ENCODE data around the gene DNAH8.

The DNAH8 gene

DNA sequence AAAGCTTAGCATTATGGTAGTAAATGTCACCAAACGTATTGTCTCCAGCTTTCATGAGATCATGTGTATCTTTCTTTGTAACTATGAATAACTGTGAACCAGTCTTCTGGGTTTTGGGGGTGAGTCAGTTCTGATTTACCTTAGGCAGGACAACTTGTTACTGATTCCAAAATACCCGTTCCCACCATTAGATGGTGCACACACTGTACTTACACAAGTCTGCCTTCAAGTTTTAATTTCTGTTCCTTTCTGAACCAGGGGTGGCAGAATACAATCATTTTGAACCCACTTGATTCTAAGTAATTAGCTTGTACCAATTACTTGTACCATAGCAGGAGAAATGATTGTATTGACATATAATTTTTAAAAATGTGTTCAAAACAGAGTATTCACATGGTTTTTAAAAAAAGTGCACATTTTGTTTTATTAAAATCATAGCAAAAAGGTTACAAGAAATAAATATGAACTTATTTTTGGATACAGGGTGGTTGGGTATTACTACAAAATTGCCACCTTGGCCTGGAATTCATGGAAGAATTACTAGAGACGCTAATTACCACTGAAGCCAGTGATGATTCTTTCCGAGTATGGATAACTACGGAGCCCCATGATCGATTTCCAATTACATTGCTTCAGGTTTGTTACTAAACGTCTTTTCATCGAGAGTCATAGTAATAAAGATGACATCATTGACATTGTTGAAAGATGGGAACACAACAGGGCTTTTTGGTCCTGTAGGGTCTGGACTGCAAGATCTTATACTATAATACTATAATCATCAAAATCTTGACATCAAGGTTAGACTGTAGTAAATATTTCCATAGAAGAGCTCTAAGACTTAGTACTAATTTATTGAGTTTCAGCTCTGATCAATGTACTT, 258.3 kb downstream of the DNAH8 start:
- no peak for DNase-seq (ENCODE audit: low read depth in 2 of 2)

DNA sequence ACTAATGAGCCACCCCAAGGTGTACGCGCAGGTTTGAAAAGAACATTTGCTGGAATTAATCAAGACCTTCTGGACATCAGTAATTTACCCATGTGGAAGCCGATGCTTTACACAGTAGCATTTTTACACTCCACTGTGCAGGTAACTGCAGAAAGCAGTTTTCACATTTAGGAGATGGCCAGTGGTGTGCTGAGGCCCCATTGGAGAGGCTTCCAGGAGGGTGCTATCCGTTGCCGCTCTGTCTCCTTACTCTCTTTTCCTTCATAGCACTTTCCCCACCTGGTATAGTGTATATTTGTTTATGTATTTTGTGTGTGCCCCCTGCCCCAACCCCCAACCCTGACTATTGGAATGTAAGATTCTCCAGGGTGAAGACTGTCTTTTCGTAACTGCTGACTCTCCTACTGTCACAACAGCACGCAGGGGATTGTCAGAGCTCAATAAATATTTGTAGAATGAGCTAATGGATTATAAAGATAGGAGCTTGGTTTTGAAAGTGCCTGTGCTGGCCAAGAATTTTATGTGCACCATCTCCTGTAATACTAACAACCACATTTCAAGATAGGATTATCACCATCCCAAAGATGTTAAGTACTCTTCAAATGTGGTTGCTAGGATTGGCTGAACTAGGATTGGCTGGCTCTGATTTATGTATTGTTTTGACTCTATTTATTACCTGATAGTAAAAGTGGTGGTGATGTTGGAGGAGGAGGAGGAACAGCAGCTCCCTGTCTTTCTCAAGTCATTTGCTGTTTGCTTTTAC, 259.5 kb downstream of the DNAH8 start:
- no peak for DNase-seq (ENCODE audit: low read depth in 2 of 2)

DNA sequence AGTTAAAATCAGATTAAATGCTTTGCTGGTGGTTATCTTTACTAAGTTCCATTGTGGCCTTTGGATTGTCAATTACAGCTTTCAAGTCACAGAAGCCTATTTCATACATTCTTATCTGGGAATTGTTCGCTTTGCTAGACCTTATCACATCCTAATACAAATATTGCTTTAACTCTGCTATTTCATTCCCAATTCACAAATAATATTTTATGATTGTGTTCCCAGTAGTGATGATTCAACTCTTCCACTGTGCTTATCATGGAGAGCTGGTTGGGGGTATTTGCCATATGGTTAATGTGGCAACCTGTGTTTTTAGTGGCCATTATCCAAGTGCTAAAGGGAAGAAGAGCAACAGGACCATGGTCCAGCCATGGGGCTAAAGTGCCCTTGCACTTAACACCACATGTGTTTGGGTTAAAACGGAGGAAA, 260.5 kb downstream of the DNAH8 start:
- no peak for DNase-seq (ENCODE audit: low read depth in 2 of 2)

DNA sequence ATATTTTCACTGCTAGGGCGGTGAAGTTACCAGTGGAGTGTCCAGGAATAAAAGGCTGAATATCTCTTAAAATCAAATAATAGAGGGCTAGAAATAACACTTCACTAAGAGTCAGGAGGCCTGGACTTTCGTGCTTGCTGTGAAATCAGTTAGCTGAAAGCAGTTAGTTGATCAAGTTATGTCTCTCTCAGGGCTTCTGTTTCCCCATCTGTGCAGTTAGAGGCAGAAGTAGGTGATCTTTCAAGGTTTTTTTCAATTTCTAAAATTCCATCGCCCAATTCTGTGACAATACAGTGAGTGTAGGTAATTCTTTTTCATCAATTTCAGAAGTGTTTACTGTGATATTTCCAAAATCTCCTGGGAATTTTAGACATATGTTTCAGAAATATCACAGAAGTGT, 260.9 kb downstream of the DNAH8 start:
- no peak for DNase-seq (ENCODE audit: low read depth in 2 of 2)

DNA sequence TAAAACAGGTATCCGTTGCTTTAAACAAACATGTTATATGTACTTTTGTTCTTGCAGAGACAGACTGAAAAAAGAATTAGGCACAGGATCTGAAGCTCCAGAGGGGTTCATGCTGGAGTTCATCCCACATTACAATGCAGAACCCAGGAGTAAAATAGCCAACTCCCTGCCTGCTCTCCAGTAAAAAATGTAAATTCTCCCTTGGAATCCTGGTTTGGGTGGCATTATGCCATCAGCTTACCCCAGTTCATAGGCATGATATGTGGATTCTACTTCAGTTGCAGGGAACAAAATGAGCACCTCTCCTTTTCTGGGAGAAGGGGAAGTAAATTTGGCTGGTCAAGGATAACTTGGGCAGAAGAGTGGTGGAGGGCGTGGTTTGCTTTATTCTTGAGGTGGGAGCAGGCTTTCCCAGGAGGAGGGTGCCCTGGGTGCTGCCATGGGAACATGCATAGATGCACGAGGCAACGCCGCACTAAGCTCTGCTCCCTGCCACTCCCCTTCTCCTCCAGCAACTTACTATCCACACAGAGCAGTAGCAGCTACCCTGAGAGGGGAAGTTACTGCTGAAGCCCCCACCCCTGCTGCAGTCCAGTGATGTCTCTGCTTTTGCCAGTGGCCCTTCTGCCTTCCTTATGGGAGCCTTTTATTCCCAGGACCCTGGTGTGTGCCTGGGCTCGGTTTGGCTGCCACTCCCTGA, 261.8 kb downstream of the DNAH8 start:
- DNase-seq (ENCODE audit: low read depth in 2 of 2): no peak

DNA sequence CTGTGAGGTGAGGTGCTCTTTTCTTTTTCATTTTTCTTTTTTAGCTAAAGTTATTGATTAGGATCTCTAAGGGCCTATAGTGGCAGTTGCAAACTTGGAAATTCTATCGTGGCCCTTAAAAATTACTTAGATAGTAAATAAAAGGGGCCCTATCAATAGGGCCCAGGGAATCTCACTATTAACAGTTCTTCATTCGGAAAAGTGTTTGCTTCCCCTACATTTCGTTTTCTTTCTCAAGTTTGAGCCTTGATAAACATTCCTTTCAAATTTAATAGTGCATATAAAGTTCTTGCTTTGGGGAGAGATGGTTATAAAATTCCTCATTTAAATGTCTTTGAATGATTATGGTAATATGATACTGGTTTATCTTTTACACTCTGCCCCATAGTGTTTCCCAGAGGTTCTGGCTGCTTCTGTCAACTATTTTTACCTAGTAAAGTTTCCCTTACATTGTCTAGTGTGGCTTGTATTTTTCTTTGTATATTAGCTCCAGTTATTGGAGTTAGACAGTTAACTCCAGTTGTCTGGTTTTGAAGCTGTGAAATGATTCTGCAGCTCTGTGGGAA, 263.1 kb downstream of the DNAH8 start:
- DNase-seq (ENCODE audit: low read depth in 2 of 2): no peak

DNA sequence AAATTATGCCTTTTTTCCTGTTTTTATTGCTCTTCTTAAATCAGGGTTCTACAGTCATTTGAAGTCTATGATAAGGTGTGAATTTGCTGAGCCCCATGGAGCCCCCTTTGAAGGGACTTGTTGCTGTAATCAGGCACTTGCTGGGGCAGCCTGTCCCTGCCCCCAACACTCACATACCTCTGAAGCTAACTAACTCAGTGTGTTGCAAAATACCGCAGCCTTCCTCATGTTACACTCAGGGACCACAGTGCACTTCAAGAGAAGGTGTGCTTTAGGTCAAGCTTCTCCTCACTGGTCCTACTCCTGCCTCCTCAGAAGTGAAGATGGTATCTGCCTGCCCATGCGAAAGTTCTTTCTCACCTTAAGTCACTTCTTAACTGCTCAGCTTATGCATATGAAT, 267.4 kb downstream of the DNAH8 start:
- DNase-seq (ENCODE audit: low read depth in 2 of 2): no peak

DNA sequence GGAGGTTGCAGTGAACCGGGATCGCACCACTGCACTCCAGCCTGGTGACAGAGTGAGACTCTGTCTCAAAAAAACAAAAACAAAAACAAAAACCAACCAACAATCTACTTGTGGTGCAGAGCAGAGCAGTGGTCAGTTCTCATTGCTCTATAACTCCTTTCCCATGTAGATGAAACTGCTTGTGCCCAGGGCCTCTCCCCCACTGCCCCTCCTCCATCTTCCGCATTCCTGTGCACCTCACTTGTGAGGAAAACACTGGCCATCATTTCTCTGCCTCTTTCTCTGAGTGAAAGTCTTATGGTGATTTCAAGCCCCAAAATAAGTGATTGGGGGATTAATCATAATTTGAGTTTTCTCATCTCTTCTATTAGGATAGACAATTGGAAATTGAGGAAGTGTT, 269.6 kb downstream of the DNAH8 start:
- DNase-seq (ENCODE audit: low read depth in 2 of 2): no peak

DNA sequence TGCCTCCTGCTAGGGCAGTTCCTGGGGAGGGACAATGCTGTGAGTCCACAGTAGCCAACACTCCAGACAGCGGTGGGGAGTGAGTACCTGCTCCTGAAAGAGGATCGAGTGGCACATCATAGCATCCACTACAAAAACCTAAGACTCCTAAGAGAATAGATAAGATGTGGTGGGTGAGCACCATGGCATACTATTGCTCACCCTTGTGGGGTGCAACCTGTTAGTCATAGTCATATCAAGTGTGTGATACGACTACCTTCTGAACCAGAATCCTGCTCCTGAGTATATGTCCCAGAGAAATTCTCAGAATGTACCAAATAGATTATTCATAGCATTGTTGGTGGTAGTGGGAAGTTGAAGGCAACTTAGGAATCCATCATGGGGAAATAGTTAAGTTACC, 270.7 kb downstream of the DNAH8 start:
- no peak for DNase-seq (ENCODE audit: low read depth in 2 of 2)

DNA sequence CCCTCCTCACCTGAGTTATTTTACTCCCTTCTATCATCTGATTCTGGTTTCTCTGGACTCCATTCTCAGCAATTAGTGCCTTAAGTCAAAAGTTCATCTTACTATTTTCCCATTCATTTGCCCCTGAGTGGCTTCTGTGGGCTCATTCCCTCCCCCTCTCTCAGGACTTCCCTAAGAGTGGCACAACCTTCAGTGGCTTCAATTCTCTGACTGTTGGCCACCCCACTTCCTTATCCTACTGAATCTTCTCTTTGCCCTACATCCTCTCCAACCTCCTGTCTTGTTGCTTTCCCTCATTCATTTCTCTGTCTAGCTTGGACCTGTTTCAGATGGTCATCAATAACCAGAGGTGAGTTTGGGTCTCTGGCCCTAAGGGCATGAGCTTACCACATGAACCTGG, 272.4 kb downstream of the DNAH8 start:
- no peak for DNase-seq (ENCODE audit: low read depth in 2 of 2)

DNA sequence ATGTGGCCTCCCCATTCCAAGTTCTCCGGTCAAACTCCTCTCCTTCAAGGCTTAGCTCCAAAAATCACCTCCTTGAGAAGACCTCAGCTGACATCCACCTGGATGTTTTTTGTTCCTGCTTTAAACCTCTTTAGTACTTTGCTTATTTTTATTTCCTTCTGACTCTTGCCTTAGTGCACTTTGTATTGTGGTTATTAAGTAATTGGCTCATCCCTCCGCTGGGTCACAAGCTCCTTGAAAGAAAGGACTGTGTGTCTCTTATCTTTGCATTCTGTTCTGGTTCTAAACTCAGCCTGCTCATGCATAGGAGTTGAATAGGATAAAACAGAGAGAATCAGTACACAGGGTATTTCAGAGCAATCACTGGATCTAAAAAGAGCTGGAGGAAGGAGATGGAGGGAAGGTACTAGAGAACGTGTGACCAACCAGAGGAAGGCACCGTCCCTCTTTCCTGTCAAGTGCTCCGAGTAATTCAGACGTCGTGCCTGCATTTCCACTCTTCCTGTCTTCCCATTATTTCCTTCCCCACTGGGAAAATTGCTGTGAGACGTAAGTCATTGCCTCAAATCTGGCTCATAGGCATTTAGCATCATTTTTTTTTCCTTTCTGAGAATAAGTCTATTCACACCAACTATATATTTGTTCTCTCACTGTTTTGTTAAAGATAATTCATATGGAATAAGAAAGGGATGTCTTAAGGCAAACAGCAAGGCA, 273.8 kb downstream of the DNAH8 start:
- DNase-seq (ENCODE audit: low read depth in 2 of 2): no peak

DNA sequence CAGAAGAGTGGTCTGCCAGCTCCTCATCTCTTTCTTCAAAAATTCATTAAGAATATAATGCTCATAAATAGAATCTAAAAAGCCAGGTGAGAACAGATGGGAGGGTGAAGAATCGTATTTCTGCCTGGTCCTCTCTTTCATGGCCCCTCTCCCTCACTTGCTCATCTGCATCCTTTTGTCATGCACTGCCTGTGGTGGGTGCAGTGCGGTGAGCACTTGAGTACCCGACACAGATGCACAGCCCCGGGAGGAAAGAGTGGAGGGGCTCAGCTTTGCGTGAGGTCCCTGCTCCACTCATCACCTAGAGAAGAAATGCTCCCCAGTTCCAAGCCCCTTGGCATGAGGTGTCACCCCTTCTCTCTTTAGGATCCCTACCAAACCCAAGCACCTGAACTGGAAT, 275.4 kb downstream of the DNAH8 start:
- no peak for DNase-seq (ENCODE audit: low read depth in 2 of 2)

DNA sequence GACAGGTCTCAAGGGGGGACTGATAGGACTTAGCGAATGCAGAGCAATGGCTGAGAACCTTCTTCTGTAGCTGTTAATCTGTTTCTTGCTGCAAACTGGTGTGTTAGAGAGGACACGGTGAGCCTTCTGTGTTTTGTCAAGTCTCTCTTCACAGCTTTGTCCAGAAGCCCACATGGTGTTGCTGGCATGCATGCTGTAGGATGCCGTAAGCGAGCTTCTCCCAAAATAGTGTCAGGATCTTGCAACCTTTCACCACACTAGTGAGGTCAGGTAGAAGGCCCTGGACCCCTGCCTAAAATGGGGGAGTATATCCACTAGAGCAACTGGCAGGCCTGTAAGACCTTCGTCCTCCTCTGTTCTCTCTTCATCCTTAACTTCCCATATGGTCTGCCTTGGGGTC, 281.6 kb downstream of the DNAH8 start:
- no peak for DNase-seq (ENCODE audit: low read depth in 2 of 2)

DNA sequence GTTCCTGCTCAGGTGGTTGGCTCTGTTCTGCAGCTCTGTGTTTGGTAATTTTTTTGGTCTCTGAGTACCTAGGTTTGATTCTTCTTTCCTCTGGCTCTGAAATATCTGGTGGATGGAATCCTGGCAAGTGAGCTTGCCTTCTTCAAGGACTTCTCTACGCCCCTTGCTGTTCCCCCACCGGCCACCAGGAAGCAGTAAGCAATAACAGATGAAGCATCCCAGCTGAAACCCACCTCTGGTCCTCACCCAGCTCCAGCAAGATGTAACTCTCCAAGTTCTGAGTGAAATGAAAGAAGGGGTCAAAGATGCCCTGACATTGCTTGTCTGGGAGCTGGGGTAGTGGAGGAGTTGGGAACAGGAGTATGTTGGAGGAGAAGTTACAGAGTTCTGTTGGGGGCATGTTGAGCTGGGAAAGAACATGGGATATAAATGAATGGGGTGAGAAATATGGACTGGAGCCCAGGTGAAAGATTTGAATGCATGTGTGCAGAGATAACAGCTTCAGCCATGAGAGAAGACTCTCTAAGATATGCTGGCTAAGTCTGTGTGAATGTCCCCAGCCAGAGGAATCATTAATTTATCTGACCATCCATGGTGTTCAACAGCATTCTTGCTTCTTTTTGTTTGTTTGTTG, 282.1 kb downstream of the DNAH8 start:
- peak; percentile 10 to 17 for DNase-seq (ENCODE audit: low read depth in 2 of 2)

DNA sequence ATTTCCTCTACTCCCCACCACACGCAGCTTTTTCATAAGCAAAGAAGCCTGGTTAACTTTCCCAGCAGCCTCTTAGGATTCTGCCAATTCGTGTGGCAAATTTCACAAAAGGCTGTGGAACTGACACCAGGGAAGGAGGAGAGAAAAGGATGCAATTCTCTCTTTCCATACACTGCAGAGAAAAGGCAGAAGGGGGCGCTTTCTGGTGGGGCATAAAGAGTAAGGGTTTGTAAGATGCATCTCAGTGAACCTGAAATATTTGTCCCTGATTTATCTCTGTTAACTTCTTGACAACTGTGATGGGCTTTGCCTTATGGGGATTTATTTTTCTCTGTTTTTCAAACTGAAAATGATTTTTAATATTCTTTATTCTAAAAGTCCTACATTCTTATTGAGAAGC, 288.0 kb downstream of the DNAH8 start:
- DNase-seq (ENCODE audit: low read depth in 2 of 2): no peak

DNA sequence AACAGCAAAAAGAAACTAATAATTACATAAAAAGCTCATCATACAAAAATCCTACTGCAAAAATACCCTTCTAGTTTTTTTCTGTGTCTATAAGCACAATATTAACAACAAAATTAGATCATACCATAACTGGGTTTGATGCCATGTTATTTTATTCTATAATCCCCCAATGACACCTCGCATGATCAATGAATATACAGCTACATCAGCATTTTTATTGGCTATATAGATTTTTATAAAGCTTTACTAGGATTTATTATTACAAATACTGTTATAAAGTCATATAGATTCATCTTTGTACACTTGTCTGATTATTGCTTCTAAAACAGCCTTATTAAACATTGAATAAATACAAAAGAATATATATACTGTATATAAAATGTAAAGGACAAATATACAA, 288.4 kb downstream of the DNAH8 start:
- no peak for DNase-seq (ENCODE audit: low read depth in 2 of 2)

DNA sequence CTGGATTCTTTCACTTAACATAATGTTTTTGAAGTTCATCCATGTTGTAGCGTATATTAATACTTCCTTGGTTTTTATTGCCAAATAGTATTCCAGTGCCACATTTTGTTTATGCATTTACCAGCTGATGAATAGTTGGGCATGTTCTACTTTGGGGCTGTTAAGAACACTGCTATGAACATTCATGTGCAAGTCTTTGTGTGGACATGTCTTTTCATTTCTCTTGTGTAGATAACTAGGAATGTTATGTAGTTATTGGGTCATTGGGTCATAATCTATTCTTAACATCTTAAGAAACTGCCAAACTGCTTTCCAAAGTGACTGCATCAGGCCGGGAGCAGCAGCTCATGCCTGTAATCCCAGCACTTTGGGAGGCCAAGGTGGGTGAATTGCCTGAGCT, 289.7 kb downstream of the DNAH8 start:
- DNase-seq (ENCODE audit: low read depth in 2 of 2): no peak

DNA sequence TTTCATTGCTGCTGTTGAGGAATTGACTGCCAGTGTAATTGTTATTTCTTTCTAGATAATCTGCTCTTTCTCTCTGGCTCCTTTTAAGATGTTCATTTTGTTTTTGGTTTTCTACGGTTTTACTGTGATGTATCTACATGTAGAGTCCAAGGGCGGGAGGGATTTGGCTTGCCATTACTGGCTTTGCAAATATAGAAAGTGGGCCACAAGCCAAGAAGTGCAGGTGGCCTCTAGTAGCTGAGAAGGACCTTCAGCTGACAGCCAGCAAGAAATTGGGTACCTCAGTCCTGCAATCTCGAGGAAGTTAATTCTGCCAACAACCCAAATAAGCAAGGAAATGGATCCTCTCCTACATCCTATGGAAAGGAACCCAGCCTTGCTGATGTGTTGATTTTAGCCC, 290.7 kb downstream of the DNAH8 start:
- DNase-seq (ENCODE audit: low read depth in 2 of 2): no peak

DNA sequence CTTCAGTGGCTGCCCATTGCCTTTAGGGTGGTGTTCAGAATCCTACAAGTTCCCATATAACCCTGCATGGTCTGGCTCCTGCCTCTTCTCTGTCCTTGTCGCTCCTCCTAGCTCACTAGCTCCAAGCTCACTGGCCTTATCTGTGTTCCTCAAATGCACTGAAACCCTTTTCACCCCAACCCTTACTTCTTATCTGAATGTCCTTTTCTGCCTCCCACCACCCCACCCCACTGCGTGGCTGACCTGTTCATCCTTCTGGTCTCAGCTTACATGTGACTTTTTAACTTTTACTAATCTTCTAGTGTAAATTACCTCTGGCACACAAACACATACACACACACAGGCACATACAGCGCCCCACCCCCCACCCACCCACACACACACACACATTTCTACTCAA, 292.5 kb downstream of the DNAH8 start:
- DNase-seq (ENCODE audit: low read depth in 2 of 2): no peak

DNA sequence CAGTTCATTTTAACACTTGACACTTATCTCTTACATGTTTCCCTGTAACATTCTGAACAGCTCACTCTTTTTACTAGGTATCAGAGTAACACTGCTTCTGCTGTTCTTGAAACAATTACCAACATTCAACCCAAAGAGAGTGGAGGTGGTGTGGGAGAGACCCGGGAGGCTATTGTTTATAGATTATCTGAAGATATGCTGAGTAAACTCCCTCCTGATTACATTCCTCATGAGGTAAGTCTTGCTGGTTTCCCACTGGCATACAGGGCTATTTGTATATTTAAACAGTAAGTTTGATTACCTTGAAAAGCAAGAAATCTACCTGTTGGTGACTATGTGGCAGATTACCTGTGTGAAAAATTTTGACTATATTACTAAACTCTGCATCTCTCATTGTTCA, 293.6 kb downstream of the DNAH8 start:
- DNase-seq (ENCODE audit: low read depth in 2 of 2): no peak

DNA sequence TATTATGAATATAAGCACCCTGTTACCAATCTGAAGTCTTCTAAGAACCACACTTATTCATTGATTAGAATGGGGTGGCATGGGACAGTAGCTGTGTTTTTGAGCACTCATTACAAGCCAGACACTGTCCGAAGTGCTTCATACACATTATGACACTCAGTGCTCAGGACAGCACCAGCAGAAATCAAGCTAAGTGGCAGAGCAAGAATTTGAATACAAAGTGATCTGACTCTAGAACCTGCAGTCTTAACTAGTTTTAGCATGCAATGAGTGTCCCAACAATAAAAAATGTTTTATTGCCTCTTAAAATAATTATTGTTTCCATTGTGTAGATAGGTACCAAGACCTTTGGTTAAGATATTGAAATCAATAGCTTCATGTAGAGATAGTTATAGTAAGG, 294.4 kb downstream of the DNAH8 start:
- DNase-seq (ENCODE audit: low read depth in 2 of 2): no peak

All from stimulated activated CD8-positive, alpha-beta memory T cell treated with anti-CD3 and anti-CD28 coated beads, Interleukin-2, amount 100 ng/mL, for 48 hours (primary cell).